CD14-positive monocyte (primary cell): ENCODE measurements around the gene MLLT1. TPM values are rescaled to one million over a fixed set of nuclear protein-coding genes. Genes with fewer than 3 reads are reported as not detected.

Source experiments
- DNase-seq, 3 donors: peaks; one replicate each; pipeline ENCODE4 v3.0.0-alpha.2; 2011 to 2022
- H2AFZ ChIP-seq: 2 replicates; pipeline ENCODE4 v1.6.0; 2012; ENCODE audit warnings: mild to moderate bottlenecking, low read depth, low read length, inconsistent platforms; ENCODE audit not compliant: insufficient read depth, poor library complexity, severe bottlenecking
- H3K27ac ChIP-seq, 2 donors: 1 replicate in 1 of 2; 2 replicates in 1 of 2; pipeline ENCODE4 v1.5.1; 2012 to 2013; ENCODE audit warnings: low read length in 2 of 2, control low read depth in 1 of 2, inconsistent platforms in 1 of 2, low read depth in 1 of 2, mild to moderate bottlenecking in 1 of 2
- H3K27me3 ChIP-seq, 2 donors: one replicate each; pipeline versions ENCODE4 v1.6.0 to v1.6.1; 2011 to 2013; ENCODE audit warnings: low read length in 2 of 2; ENCODE audit not compliant: control insufficient read depth in 2 of 2, insufficient read depth in 2 of 2
- H3K36me3 ChIP-seq, 2 donors: replicated peaks in 1 of 2; 1 replicate in 1 of 2; 2 replicates in 1 of 2; pipeline versions ENCODE4 v1.5.1 to v1.6.1; 2012 to 2013; ENCODE audit warnings: low read length in 2 of 2, control low read depth in 1 of 2, inconsistent platforms in 1 of 2, mild to moderate bottlenecking in 1 of 2; ENCODE audit not compliant: insufficient read depth in 2 of 2, control insufficient read depth in 1 of 2
- H3K4me1 ChIP-seq, 2 donors: 1 replicate in 1 of 2; 2 replicates in 1 of 2; pipeline versions ENCODE4 v1.5.1 to v1.6.1; 2012 to 2013; ENCODE audit warnings: low read length in 2 of 2, control low read depth in 1 of 2, inconsistent platforms in 1 of 2, mild to moderate bottlenecking in 1 of 2, moderate library complexity in 1 of 2; ENCODE audit not compliant: insufficient read depth in 2 of 2, control insufficient read depth in 1 of 2
- H3K4me2 ChIP-seq: replicated peaks from 2 replicates; pipeline ENCODE3; 2012; ENCODE audit warnings: low read length, moderate library complexity, mild to moderate bottlenecking; ENCODE audit not compliant: poor library complexity, severe bottlenecking; ENCODE audit errors: extremely low read depth
- H3K4me3 ChIP-seq, 3 experiments: fragments of 200-600 bp in 1 of 3; sonication (generic) in 1 of 3; replicated peaks in 1 of 3; 1 replicate in 2 of 3; 2 replicates in 1 of 3; pipeline ENCODE4 v1.5.1; 2011 to 2013; ENCODE audit warnings: low read length in 3 of 3, mild to moderate bottlenecking in 3 of 3, control low read depth in 2 of 3, low read depth in 2 of 3, inconsistent platforms in 1 of 3, moderate library complexity in 1 of 3
- H3K79me2 ChIP-seq: 2 replicates; pipeline ENCODE4 v1.6.0; 2012; ENCODE audit warnings: mild to moderate bottlenecking, control low read depth, inconsistent platforms, low read length, moderate library complexity; ENCODE audit not compliant: insufficient read depth
- H3K9ac ChIP-seq: 2 replicates; pipeline ENCODE4 v1.6.0; 2017; ENCODE audit warnings: low read length, mild to moderate bottlenecking; ENCODE audit not compliant: insufficient read depth, poor library complexity, severe bottlenecking
- H3K9me3 ChIP-seq, 2 donors: replicated peaks in 1 of 2; 1 replicate in 1 of 2; 2 replicates in 1 of 2; pipeline versions ENCODE4 v1.5.1 to v1.6.1; 2012 to 2013; ENCODE audit warnings: low read length in 2 of 2, control low read depth in 1 of 2; ENCODE audit not compliant: control insufficient read depth in 1 of 2, insufficient read depth in 1 of 2
- H4K20me1 ChIP-seq: 2 replicates; pipeline ENCODE4 v1.6.0; 2012; ENCODE audit warnings: mild to moderate bottlenecking, low read length, control low read depth, moderate library complexity; ENCODE audit not compliant: insufficient read depth
- H3K27ac Mint-ChIP-seq, 7 donors: one replicate each; pipeline ENCODE4 v1.8.0; 2020; ENCODE audit warnings: mild to moderate bottlenecking in 7 of 7, mixed read lengths in 7 of 7, moderate library complexity in 6 of 7, inconsistent platforms in 2 of 7
- H3K27me3 Mint-ChIP-seq, 3 donors: one replicate each; pipeline ENCODE4 v1.8.0; 2021 to 2022; ENCODE audit warnings: low read depth in 3 of 3, mild to moderate bottlenecking in 3 of 3, mixed read lengths in 3 of 3, moderate library complexity in 3 of 3, inconsistent platforms in 1 of 3
- H3K36me3 Mint-ChIP-seq, 2 donors: one replicate each; pipeline ENCODE4 v1.8.0; 2020; ENCODE audit warnings: mixed read lengths in 2 of 2, inconsistent platforms in 1 of 2, mild to moderate bottlenecking in 1 of 2
- H3K4me1 Mint-ChIP-seq: one replicate; pipeline ENCODE4 v1.8.0; 2020; ENCODE audit warnings: mild to moderate bottlenecking, mixed read lengths
- H3K4me3 Mint-ChIP-seq, 2 donors: one replicate each; pipeline ENCODE4 v1.8.0; 2020; ENCODE audit warnings: mild to moderate bottlenecking in 2 of 2, mixed read lengths in 2 of 2, moderate library complexity in 1 of 2
- H3K9me3 Mint-ChIP-seq, 7 donors: one replicate each; pipeline ENCODE4 v1.8.0; 2020 to 2022; ENCODE audit warnings: mixed read lengths in 7 of 7, mild to moderate bottlenecking in 6 of 7, moderate library complexity in 6 of 7, inconsistent platforms in 2 of 7
- WGBS: methylation state at CpG from one replicate; pipeline ENCODE4 v1.1.5; 2013; ENCODE audit warnings: missing lambda C conversion rate; ENCODE audit not compliant: insufficient coverage; 5-methylcytosine and 5-hydroxymethylcytosine counted together
- intact Hi-C, 2 donors: fragments of 100-400 bp; cut with micrococcal nuclease; formaldehyde crosslinking; loops; one replicate each; pipeline versions ENCODE4 v1.15.0 to v1.15.1; 2023
- polyA plus RNA-seq, 3 donors: library from polyadenylated mRNA; depleted of rRNA in 1 of 3; unstranded in 2 of 3; stranded (reverse) in 1 of 3; fragments of 300-500 nt in 2 of 3; fragments of >200 nt in 1 of 3; fragmentation: Illumina TruSeq in 2 of 3; gene quantifications; 1 replicate in 2 of 3; 2 replicates in 1 of 3; pipeline ENCODE4 v1.2.3, GENCODE V29; 2012 to 2021
- TF ChIP-seq, protein P1 (sequence below): fragments of 200-600 bp; IDR thresholded peaks from one replicate; pipeline ENCODE4 v1.8.0; 2022; ENCODE audit warnings: antibody characterized with exemption, mild to moderate bottlenecking

Gene MLLT1
- polyA plus RNA-seq, 3 donors = 0.65 to 17.3 (median 0.99) TPM

DNA sequence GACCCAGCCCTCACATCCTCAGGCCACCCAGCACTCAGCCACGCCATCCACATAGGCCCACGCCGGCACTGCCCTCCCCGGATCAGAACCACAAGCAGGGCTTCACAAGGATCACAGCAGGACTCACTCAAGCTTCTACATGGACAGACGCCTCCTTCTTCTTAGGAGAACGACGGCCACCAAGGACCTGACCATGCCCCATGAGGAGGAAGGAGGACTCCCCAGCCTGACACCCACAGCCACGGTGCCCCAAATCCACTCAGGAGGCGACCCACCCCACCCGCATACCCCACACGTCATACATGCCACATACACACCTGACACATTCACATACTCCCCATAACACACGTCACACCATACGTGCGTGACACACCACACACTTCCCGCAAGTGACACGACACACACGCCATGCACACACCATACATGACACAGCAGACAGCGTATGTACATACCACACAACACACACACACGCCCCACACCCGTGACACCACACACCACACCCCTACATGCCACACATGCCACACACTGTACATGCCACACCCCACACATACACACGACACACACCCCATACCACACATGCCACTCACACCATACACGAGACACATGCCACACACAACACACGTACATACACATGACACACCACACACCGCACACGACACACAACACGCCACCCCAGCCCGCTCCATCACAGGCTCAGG lies 50.4 kb downstream of the MLLT1 start:
- Mint-ChIP-seq H3K4me3 (no peak overlapping the region), H3K27me3 (peaks cover 0 to 3% (median 0%) of the 10 kb centered on the region in 3 donors), H3K4me1 (peaks cover 35% of the 10 kb centered on the region), H3K27ac (peak overlapping the region in 2 of 7 donors; percentile 54 to 60), H3K36me3 (peaks cover 42 to 56% of the 10 kb centered on the region in 2 donors), H3K9me3 (no peaks in the 10 kb centered on the region)
- WGBS = 94% methylated on average over 25 of the region's 27 CpGs
- Histone ChIP-seq H3K4me3 (no peak overlapping the region), H3K4me1 (peaks cover 23% of the 10 kb centered on the region in 2 donors), H3K9ac (no peak overlapping the region), H2AFZ (no peak overlapping the region), H3K9me3 (no peaks in the 10 kb centered on the region), H3K4me2 (no peak overlapping the region), H3K27ac (no peak overlapping the region), H3K27me3 (no peaks in the 10 kb centered on the region), H4K20me1 (peaks cover 99% of the 10 kb centered on the region), H3K79me2 (peaks cover 64% of the 10 kb centered on the region), H3K36me3 (peaks cover 44 to 55% of the 10 kb centered on the region in 2 donors)
- no peak for DNase-seq
- intact Hi-C loops = no loop called here
- TF ChIP-seq, protein P1, sequence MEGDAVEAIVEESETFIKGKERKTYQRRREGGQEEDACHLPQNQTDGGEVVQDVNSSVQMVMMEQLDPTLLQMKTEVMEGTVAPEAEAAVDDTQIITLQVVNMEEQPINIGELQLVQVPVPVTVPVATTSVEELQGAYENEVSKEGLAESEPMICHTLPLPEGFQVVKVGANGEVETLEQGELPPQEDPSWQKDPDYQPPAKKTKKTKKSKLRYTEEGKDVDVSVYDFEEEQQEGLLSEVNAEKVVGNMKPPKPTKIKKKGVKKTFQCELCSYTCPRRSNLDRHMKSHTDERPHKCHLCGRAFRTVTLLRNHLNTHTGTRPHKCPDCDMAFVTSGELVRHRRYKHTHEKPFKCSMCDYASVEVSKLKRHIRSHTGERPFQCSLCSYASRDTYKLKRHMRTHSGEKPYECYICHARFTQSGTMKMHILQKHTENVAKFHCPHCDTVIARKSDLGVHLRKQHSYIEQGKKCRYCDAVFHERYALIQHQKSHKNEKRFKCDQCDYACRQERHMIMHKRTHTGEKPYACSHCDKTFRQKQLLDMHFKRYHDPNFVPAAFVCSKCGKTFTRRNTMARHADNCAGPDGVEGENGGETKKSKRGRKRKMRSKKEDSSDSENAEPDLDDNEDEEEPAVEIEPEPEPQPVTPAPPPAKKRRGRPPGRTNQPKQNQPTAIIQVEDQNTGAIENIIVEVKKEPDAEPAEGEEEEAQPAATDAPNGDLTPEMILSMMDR = no peak

DNA sequence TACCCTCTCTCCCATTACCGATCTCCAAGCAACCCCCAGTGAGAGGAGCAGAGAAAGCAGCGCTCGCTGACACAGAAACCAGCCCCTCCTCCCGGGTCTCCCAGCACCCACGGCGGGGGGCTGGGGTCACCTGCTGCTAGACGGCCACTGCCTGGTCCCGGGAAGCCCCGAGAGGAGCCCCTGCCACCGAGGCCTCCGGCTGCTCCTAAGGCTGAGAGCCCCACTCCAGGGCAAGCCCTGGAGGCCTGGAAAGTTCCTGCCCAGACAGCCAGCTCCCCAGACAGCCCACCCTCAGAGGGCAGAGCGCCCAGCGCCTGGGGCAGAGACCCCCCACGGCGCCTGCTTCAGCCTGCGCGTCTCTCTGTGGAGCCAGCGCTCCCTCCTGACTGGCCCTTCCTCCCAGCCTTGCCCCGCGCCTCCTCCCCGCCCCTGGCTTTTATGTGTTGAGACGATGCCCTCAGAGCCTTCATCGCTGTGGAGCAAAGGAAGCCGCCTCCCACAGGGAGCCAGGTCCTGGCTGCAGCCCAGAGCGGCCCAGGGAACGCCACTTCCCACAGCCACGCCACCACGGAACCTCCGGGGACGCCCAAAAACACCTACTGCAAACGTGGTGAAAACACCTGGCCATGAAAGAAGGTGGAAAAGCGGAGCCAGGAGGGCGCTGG lies 51.1 kb downstream of the MLLT1 start:
- no peak overlapping the region for H3K4me3 Mint-ChIP-seq
- DNase-seq = no peak
- H3K27ac Mint-ChIP-seq = peak overlapping the region in 1 of 7 donors; percentile 38

More for the DNA sequence above, 51.1 kb downstream of the MLLT1 start:
- Mint-ChIP-seq H3K36me3 (peaks cover 43 to 63% of the 10 kb centered on the region in 2 donors), H3K9me3 (no peaks in the 10 kb centered on the region), H3K4me1 (peaks cover 28% of the 10 kb centered on the region), H3K27me3 (peaks cover 0 to 3% (median 0%) of the 10 kb centered on the region in 3 donors)
- Histone ChIP-seq H3K9ac (no peak overlapping the region), H3K4me2 (no peak overlapping the region), H3K36me3 (peaks cover 50 to 62% of the 10 kb centered on the region in 2 donors), H4K20me1 (peaks cover 97% of the 10 kb centered on the region), H3K9me3 (no peaks in the 10 kb centered on the region), H3K27ac (no peak overlapping the region), H3K79me2 (peaks cover 57% of the 10 kb centered on the region), H3K27me3 (no peaks in the 10 kb centered on the region), H3K4me3 (no peak overlapping the region), H3K4me1 (peaks cover 16% of the 10 kb centered on the region in 2 donors), H2AFZ (no peak overlapping the region)
- TF ChIP-seq, protein P1 = no peak
- WGBS = 84% methylated on average over 28 of the region's 33 CpGs
- intact Hi-C loops = no loop called here
